Cardiac septum (tissue), 1 donor: ENCODE results near the gene KSR2. TPM values are rescaled to one million over a fixed set of nuclear protein-coding genes. Genes with fewer than 3 reads are reported as not detected.
A peak's percentile ranks its signal among the peaks of the same experiment; 100 is the strongest.
"Not testable (repeated sequence)": the region's sequence is repeated elsewhere in the genome, so short reads cannot be mapped to it uniquely, and the experiment has no call there.

Source experiments
- DNase-seq: peaks from one replicate; pipeline ENCODE4 v3.0.0-alpha.2; 2020; ENCODE audit warnings: low spot score
- intact Hi-C: fragments of 100-400 bp; cut with DNase I; formaldehyde crosslinking; loops from one replicate; pipeline ENCODE4 v1.14.0; 2022
- total RNA-seq: library from RNA; stranded (reverse); fragmentation: NEBNext Ultra II Directional; extraction: Animal tissue kit (Norgen Biotek cat#: 25700); gene quantifications from one replicate; pipeline ENCODE4 v1.2.1, GENCODE V29; 2021
- donor health status: DM: no; HTN: no; CAD: no.

KSR2 gene
- total RNA-seq, 1 donor from 2014 or later = not detected

- DNase-seq = no peak
- intact Hi-C loops = no loop called here
Observed at GRCh38 chr12:117732761-117733548, 235.8 kb downstream of the KSR2 start.

- DNase-seq, intact Hi-C loops: not testable (repeated sequence)
Observed at GRCh38 chr12:117731131-117731530, 237.7 kb downstream of the KSR2 start.

- DNase-seq = no peak
- intact Hi-C loops = no loop called here
Observed at GRCh38 chr12:117727301-117727700, 241.5 kb downstream of the KSR2 start.

DNA sequence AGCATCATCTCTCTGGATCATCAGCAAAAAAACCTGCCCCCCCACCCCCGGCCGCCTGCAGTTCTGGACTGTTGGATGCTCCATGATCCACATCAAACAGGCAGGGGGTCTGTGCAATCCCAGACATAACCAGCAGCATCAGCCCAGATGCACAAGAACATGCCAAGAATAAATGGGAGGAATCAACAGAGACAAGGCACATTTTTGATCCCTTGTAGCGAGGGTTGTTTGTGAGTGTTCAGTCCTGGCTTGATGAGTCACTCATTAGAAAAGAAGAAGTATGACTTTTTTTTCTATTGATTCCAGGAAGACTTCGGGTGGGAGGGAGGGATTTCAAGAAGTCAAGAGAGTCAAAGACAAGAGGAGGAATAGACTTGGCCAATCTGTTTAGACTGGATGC is 244.2 kb downstream of the KSR2 start:
- no peak for DNase-seq
- intact Hi-C loops = no loop called here

DNA sequence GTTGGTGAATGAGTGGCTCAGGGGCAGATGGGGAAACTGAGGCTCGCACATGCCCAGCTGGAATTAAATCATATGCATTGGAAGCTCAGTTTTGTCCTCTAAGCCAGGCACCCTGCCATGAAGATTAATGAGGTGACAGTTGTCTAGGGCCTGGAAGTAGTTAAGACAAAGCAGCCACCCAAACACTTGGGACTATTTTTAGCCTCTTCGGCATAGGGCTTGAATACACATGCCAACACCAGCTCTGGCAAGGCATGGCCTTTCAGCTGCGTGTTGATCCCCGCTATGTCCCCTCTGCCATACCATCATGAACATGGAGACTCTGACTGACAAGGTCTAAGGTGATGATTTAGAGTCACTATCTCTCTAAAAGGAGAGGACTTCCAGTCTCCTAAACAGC is 250.2 kb downstream of the KSR2 start:
- DNase-seq = no peak
- intact Hi-C loops = no loop called here

- no peak for DNase-seq
- intact Hi-C loops = no loop called here
Observed at GRCh38 chr12:117718141-117718540, 250.6 kb downstream of the KSR2 start.

GRCh38 chr12:117714203-117714602 is 254.6 kb downstream of the KSR2 start:
- intact Hi-C loops = no loop called here
- no peak for DNase-seq

DNA sequence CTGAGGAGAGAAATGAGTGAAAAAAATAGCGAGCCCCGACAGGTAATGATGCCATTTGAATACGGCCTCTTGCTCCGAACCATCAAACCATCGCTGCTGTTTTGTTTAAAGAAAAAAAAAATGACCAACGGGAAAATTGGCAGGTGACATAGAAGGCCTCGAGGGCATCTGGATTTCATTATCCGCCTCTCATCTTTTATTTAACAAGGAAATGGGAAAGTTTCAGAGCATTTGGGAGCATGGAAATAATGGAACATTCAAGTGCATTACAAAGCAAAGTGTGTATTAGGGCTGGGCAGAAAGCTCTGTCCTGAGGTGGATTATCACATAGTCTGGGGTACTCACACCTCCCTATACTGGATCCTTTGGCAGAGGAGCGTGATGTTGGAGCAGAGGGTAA is 258.7 kb downstream of the KSR2 start:
- intact Hi-C loops = no loop called here
- DNase-seq = no peak

DNA sequence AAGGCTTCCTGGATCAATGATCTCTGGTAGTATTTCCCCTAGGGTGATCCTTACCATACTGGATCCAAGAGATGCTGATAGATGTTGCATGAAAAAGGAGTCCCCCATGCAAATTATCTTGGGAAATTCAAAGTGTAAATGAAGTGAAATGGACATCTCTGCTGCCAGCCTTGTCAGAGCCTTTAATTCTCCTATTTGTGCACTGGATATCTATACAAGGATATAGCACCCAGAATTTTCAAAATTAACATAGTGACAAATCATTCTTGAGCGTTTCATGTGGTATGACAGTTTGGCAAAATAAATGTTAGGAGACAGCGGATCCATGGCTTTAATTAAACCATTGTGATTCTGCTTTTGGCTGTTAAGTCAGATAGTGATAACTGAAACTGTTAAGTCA is 260.9 kb downstream of the KSR2 start:
- no peak for DNase-seq
- intact Hi-C loops = no loop called here

DNA sequence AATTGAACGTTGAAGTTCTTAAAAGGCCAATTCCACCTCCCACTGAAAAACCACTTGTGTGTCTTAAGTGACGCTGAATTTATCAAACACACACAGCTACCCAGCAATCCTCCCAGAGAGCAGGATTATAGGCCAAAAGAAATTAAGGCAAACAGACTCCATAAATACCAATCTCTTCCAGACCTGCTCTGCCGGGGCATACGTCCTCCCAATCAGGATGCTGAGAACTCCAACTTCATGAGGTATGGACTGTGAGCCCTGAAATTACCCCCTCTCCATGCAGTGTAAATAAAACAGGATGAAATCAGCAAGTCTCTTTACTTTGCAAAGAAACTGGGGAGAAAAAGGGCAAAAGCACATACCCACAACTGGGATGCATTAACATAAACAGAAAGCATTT is 265.2 kb downstream of the KSR2 start:
- DNase-seq = no peak
- intact Hi-C loops = no loop called here

DNA sequence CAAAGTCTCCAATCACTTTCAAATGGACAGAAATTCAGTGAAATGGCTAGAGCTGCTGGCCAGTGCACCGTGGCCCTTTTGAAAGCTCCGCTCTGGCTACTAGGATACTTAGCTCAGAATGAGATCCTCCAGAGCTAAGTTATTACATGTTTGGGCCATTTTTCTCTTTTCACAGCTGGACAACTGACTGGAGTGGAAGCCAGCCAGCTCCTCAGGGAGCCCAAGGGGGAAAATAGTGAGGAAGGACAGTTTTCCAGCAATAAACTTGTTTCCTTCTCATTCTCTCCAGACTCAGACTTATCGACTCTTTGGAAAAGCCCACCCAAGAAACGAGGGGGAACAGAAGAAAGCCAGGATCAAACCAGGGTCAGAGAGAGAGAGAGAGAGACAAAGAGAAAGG is 266.0 kb downstream of the KSR2 start:
- intact Hi-C loops = no loop called here
- DNase-seq = no peak

DNA sequence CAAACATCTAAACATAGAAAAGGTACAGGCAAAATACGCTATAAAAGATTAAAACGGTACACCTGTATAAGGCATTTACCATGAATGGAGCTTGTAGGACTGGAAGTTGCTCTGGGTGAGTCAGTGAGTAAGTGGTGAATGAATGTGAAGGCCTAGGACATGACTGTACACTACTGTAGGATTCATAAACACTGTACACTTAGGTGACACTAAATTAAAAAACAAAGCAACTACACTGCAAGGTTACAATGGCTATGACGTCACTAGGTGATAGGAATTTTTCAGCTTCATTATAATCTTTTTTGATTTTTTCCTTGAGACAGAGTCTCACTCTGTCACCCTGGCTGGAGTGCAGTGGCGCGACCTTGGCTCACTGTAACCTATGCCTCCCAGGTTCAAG is 269.2 kb downstream of the KSR2 start:
- DNase-seq = no peak
- intact Hi-C loops = no loop called here

- no peak for DNase-seq
- intact Hi-C loops = no loop called here
Observed at GRCh38 chr12:117699118-117699517, 269.7 kb downstream of the KSR2 start.

GRCh38 chr12:117695956-117696355 is 272.8 kb downstream of the KSR2 start:
- intact Hi-C loops = no loop called here
- DNase-seq = no peak

DNA sequence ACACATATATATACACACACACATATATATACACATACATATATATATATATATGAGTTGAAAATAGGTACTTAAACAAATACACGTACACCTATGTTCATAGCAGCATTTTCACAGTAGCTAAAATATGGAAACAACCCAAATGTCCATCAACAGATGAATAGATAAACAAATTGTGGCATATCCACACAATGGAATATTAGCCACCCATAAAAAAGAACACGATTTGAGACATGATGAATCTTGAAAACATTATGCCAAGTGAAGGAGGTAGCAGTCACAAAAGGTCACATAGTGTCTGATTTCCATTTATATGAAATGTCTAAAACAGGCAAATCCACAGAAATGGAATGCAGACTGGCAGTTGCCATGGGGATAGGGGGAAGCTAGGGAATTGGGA is 276.3 kb downstream of the KSR2 start:
- no peak for DNase-seq
- intact Hi-C loops = no loop called here

DNA sequence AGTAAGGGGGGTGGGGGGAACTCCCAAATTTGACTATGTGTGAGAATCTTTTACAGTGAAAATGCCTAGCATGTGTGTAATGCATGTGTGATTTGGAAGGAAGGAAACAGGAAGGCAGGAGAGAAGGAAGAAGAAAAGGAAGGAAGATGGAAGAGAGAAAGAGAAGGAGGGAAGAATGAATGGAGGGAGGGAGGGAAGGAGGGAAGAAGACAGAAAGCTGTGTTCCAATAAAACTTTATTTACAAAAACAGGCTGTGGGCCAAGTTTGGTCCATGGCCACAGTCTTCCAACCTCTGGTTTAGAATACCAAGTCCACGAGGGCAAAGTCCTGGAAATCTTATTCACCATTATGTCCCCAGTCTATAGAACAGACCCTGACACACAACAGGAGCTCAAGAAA is 278.9 kb downstream of the KSR2 start:
- intact Hi-C loops = no loop called here
- peak; percentile 19 for DNase-seq

GRCh38 chr12:117688446-117688845 is 280.3 kb downstream of the KSR2 start:
- intact Hi-C loops = no loop called here
- DNase-seq = peak; percentile 38

DNA sequence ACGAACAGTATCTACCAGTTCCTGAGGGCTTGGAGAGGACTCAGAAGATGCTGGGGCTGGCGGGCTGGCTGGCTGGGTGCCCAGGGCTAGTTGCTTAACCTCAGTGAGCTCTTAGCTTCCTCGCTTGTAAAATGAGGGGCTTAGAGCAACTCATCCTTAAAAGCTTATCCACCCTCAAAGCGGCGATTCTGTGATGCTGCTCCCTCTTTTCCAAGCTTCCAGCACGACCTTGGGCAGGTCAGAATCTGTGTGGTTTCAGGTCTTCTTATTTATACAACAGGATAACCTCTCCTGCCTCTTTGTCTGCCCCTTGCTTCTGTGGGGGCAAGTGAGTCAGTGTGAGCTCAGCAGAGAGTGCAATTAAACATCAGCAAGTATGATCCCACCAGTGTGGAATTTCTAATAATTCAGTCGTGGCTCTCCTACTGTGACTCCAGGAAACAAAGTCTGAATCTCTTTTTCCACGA is 281.8 kb downstream of the KSR2 start:
- intact Hi-C loops = no loop called here
- DNase-seq = no peak

DNA sequence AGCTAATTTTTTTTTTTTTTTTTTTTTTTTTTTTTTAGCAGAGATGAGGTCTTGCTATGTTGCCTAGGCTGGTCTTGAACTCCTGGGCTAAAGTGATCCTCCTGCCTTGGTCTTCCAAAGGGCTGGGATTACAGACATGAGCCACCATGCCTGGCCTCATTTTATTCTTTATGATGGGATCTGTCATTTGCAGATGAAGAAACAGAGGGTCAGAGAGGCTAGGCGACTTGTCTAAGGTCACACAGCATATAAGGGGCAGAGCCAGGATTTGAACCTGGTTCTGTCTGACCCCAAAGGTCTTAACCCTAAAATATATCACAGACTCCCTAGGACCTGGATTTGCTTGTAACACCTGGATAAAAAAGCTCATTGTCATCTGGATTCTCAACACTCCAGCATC is 282.6 kb downstream of the KSR2 start:
- DNase-seq = no peak
- intact Hi-C loops = no loop called here

DNA sequence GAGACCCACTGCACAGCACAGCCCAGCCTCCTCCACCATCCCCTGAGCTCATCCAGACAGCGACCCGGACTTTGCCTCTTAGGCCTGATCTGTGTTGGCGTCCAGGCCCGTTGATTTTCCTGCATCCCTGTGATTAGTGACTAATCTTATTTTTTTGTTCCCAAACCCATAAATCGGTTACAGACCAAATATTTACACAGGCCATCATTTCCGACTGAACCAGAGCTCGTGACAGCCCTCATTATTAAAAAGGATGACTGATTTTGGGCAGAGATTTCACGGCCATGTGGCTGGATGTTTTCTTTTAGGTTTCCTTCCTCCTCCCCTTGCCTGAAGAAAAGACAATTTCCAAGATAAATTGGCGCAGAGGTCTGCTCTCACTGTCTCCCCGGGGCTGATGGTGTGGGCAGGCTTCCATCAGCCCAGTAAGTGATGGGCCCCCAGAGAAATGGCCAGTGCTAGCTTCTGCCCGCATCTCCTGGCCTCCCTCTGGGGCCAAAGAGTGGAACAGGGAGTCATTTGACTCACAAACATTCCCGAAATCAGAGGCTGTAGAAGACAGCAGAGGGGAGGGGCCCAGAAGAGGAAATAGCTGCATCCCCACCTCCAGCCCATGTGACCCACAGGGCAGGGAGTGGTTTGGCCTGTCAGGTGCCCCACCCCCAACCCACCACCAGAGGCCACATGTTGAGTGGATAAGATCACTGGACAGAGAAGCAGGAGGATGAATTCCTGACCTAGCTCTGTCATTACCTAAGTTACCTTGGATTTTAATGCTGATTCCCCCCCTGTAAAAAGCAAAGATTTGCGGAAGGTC is 283.5 kb downstream of the KSR2 start:
- peak; percentile 49 for DNase-seq

GRCh38 chr12:117684471-117684870 is 284.3 kb downstream of the KSR2 start:
- peak; percentile 7 for DNase-seq
- intact Hi-C loops = no loop called here

More for the DNA sequence above, 283.5 kb downstream of the KSR2 start:
- intact Hi-C loops = no loop called here
